ENCODE results near the gene SERP2. TPM values are rescaled to one million over a fixed set of nuclear protein-coding genes. Genes with fewer than 3 reads are reported as not detected.

SERP2 gene
- total and polyA plus RNA-seq, 2 of the 8 experiments (the other 6 are each of a cell fraction or from before 2014, with no cell fraction given) = 2.0 to 2.3 TPM

DNA sequence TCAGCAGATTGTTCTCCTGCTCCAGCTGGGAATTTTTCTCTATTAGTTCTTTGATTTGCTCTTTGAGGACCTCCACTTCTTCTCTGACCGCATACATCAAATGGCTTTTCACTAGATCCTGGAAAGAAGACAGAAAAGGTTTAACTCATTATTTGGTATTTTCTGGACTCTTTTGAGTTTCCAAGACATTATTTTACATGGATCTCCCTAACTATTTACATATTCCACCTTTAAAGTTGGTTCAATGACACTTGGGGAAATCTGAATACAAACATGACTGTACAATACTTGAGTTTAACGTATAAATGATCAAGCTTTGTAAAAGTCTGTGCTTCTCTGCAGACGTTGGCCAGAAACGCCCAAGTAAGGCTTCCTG is 61.1 kb downstream of the SERP2 start (continued):
- TF ChIP-seq, protein P1, sequence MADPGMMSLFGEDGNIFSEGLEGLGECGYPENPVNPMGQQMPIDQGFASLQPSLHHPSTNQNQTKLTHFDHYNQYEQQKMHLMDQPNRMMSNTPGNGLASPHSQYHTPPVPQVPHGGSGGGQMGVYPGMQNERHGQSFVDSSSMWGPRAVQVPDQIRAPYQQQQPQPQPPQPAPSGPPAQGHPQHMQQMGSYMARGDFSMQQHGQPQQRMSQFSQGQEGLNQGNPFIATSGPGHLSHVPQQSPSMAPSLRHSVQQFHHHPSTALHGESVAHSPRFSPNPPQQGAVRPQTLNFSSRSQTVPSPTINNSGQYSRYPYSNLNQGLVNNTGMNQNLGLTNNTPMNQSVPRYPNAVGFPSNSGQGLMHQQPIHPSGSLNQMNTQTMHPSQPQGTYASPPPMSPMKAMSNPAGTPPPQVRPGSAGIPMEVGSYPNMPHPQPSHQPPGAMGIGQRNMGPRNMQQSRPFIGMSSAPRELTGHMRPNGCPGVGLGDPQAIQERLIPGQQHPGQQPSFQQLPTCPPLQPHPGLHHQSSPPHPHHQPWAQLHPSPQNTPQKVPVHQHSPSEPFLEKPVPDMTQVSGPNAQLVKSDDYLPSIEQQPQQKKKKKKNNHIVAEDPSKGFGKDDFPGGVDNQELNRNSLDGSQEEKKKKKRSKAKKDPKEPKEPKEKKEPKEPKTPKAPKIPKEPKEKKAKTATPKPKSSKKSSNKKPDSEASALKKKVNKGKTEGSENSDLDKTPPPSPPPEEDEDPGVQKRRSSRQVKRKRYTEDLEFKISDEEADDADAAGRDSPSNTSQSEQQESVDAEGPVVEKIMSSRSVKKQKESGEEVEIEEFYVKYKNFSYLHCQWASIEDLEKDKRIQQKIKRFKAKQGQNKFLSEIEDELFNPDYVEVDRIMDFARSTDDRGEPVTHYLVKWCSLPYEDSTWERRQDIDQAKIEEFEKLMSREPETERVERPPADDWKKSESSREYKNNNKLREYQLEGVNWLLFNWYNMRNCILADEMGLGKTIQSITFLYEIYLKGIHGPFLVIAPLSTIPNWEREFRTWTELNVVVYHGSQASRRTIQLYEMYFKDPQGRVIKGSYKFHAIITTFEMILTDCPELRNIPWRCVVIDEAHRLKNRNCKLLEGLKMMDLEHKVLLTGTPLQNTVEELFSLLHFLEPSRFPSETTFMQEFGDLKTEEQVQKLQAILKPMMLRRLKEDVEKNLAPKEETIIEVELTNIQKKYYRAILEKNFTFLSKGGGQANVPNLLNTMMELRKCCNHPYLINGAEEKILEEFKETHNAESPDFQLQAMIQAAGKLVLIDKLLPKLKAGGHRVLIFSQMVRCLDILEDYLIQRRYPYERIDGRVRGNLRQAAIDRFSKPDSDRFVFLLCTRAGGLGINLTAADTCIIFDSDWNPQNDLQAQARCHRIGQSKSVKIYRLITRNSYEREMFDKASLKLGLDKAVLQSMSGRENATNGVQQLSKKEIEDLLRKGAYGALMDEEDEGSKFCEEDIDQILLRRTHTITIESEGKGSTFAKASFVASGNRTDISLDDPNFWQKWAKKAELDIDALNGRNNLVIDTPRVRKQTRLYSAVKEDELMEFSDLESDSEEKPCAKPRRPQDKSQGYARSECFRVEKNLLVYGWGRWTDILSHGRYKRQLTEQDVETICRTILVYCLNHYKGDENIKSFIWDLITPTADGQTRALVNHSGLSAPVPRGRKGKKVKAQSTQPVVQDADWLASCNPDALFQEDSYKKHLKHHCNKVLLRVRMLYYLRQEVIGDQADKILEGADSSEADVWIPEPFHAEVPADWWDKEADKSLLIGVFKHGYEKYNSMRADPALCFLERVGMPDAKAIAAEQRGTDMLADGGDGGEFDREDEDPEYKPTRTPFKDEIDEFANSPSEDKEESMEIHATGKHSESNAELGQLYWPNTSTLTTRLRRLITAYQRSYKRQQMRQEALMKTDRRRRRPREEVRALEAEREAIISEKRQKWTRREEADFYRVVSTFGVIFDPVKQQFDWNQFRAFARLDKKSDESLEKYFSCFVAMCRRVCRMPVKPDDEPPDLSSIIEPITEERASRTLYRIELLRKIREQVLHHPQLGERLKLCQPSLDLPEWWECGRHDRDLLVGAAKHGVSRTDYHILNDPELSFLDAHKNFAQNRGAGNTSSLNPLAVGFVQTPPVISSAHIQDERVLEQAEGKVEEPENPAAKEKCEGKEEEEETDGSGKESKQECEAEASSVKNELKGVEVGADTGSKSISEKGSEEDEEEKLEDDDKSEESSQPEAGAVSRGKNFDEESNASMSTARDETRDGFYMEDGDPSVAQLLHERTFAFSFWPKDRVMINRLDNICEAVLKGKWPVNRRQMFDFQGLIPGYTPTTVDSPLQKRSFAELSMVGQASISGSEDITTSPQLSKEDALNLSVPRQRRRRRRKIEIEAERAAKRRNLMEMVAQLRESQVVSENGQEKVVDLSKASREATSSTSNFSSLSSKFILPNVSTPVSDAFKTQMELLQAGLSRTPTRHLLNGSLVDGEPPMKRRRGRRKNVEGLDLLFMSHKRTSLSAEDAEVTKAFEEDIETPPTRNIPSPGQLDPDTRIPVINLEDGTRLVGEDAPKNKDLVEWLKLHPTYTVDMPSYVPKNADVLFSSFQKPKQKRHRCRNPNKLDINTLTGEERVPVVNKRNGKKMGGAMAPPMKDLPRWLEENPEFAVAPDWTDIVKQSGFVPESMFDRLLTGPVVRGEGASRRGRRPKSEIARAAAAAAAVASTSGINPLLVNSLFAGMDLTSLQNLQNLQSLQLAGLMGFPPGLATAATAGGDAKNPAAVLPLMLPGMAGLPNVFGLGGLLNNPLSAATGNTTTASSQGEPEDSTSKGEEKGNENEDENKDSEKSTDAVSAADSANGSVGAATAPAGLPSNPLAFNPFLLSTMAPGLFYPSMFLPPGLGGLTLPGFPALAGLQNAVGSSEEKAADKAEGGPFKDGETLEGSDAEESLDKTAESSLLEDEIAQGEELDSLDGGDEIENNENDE (IDR thresholded peaks at IDR 0.05; ENCODE audit: insufficient replicate concordance, low read length) = no peak
- TF ChIP-seq KDM1A (IDR thresholded peaks at IDR 0.05; ENCODE audit: borderline replicate concordance, low read length) = no peak
- TF ChIP-seq CBX5 (IDR thresholded peaks at IDR 0.05; ENCODE audit: low read depth, low read length) = no peak
- TF ChIP-seq CREB1 (IDR thresholded peaks at IDR 0.05) = no peak
